OCI-LY3 (cell line): ENCODE data around the gene PODXL.

Experiments used
- H2AFZ ChIP-seq: fragments of 200-600, 300-600 bp; shearing (Covaris generic); 2 replicates; pipeline ENCODE4 v1.6.0; 2014; ENCODE audit warnings: antibody characterized with exemption, low read depth, low read length
- H3K27ac ChIP-seq: fragments of 200-600, 300-600 bp; sonication (generic); 2 replicates; pipeline ENCODE4 v1.5.1; 2014; ENCODE audit warnings: mild to moderate bottlenecking, low read length, moderate library complexity, mixed read lengths
- H3K27me3 ChIP-seq: fragments of 200-600, 300-600 bp; sonication (generic); 2 replicates; pipeline ENCODE4 v1.6.1; 2014; ENCODE audit warnings: low read depth, low read length, mixed read lengths
- H3K36me3 ChIP-seq: fragments of 200-600, 300-600 bp; sonication (generic); replicated peaks from 2 replicates; pipeline ENCODE3; 2014; ENCODE audit warnings: low read depth, low read length, mixed read lengths
- H3K4me1 ChIP-seq: fragments of 300-600, 200-600 bp; sonication (generic); 2 replicates; pipeline ENCODE4 v1.6.1; 2014; ENCODE audit warnings: low read length, mixed read lengths
- H3K4me2 ChIP-seq: fragments of 200-600, 300-600 bp; sonication (generic); 2 replicates; pipeline ENCODE4 v1.6.1; 2014; ENCODE audit warnings: low read length, mixed read lengths
- H3K4me3 ChIP-seq: fragments of 300-600, 200-600 bp; sonication (generic); 2 replicates; pipeline ENCODE4 v1.5.1; 2014; ENCODE audit warnings: antibody characterized with exemption, mild to moderate bottlenecking, low read length, moderate library complexity
- H3K79me2 ChIP-seq: fragments of 300-600, 200-600 bp; shearing (Covaris generic); 2 replicates; pipeline ENCODE4 v1.6.1; 2014; ENCODE audit warnings: mild to moderate bottlenecking, low read length, mixed read lengths
- H3K9ac ChIP-seq: fragments of 300-600, 200-600 bp; shearing (Covaris generic); 2 replicates; pipeline ENCODE4 v1.6.0; 2014; ENCODE audit warnings: mild to moderate bottlenecking, low read length, moderate library complexity
- H3K9me3 ChIP-seq: fragments of 200-600, 300-600 bp; shearing (Covaris generic); 2 replicates; pipeline ENCODE4 v1.6.1; 2014; ENCODE audit warnings: low read length, mixed read lengths; ENCODE audit not compliant: insufficient read depth
- H4K20me1 ChIP-seq: fragments of 200-600, 300-600 bp; sonication (generic); 2 replicates; pipeline ENCODE4 v1.6.1; 2016; ENCODE audit warnings: low read length, mixed read lengths; ENCODE audit not compliant: insufficient read depth
- EZH2phosphoT487 ChIP-seq: fragments of 200-600 bp; shearing (Covaris generic); IDR thresholded peaks from 2 replicates; pipeline ENCODE4 v1.6.1; 2018; ENCODE audit warnings: antibody characterized with exemption, mixed run types, low read depth
- TF ChIP-seq, protein P1 (sequence below): fragments of 200-600, 300-600 bp; sonication (generic); IDR thresholded peaks from 2 replicates; pipeline ENCODE4 v1.5.1; 2014; ENCODE audit warnings: antibody characterized with exemption, low read length, low read depth

The PODXL gene

DNA sequence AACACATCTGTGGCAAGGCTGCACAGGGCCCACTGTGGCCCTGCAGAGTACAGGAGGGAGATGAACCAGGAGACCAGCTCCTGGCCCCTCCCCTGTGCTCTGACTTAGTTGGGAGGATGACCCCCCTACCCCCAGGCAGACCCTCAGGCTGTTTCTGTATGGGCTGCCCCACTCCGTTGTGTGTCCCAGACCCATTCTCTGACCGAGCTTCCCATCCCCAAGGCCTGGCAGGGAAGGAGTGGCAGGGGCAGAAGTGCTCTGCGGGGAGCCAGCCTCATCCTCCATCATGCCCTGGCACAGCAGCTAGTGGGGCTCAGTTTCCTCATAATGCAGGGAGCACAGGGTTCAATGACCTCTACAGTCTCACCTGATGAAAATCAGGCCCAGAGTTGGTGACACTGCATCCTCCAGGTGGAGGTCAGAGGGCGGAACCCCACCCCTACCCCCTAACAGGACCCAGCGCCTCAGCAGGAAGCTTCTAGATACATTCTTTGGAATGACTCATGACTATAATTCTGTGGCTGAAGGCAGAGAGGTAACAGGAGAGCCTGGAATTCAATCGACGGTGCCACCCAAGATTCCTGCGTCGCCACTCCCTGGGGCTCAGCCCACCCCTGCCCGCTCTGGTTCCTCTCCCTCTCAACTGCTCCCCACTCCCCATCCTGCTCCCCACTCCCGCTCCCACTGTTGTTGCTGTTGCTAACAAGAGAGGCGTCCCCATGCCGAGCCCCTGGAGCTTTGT lies 18.2 kb downstream of the PODXL start:
- Histone ChIP-seq H4K20me1 (no peaks in the 10 kb centered on the region), H3K4me3 (no peak overlapping the region), H3K9ac (no peak overlapping the region), H3K36me3 (no peaks in the 10 kb centered on the region), H3K79me2 (no peaks in the 10 kb centered on the region), H2AFZ (no peak overlapping the region), H3K9me3 (no peaks in the 10 kb centered on the region), H3K4me2 (no peak overlapping the region), H3K4me1 (no peaks in the 10 kb centered on the region), H3K27me3 (no peaks in the 10 kb centered on the region), H3K27ac (no peak overlapping the region)
- TF ChIP-seq EZH2phosphoT487 = no peak
- TF ChIP-seq, protein P1, sequence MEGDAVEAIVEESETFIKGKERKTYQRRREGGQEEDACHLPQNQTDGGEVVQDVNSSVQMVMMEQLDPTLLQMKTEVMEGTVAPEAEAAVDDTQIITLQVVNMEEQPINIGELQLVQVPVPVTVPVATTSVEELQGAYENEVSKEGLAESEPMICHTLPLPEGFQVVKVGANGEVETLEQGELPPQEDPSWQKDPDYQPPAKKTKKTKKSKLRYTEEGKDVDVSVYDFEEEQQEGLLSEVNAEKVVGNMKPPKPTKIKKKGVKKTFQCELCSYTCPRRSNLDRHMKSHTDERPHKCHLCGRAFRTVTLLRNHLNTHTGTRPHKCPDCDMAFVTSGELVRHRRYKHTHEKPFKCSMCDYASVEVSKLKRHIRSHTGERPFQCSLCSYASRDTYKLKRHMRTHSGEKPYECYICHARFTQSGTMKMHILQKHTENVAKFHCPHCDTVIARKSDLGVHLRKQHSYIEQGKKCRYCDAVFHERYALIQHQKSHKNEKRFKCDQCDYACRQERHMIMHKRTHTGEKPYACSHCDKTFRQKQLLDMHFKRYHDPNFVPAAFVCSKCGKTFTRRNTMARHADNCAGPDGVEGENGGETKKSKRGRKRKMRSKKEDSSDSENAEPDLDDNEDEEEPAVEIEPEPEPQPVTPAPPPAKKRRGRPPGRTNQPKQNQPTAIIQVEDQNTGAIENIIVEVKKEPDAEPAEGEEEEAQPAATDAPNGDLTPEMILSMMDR = no peak

DNA sequence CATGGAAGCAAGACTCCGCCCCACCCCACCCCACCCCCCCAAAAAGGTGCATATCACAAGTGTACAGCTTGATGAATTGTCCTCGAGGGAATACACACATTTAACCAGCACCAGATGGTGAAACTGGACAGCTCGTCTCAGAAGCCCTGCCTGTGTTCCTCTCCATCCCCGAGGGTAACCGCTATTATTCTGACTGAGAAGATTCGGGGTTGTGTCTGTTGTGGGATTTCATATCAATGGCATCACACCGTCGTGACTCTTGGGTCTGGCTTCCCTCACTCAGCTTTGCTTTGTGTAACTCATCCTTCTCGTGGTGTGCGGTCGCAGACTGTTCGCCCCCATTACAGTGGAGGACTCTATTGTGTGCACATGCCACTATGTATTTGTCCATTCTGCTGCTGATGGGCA lies 18.9 kb downstream of the PODXL start:
- Histone ChIP-seq H3K27me3 (no peaks in the 10 kb centered on the region), H3K9ac (no peak overlapping the region), H3K4me2 (no peak overlapping the region), H3K4me3 (no peak overlapping the region), H3K4me1 (no peaks in the 10 kb centered on the region), H3K79me2 (no peaks in the 10 kb centered on the region), H2AFZ (no peak overlapping the region), H4K20me1 (no peaks in the 10 kb centered on the region), H3K27ac (no peak overlapping the region), H3K9me3 (no peaks in the 10 kb centered on the region), H3K36me3 (no peaks in the 10 kb centered on the region)
- no peak for TF ChIP-seq EZH2phosphoT487
- TF ChIP-seq, protein P1 = no peak

DNA sequence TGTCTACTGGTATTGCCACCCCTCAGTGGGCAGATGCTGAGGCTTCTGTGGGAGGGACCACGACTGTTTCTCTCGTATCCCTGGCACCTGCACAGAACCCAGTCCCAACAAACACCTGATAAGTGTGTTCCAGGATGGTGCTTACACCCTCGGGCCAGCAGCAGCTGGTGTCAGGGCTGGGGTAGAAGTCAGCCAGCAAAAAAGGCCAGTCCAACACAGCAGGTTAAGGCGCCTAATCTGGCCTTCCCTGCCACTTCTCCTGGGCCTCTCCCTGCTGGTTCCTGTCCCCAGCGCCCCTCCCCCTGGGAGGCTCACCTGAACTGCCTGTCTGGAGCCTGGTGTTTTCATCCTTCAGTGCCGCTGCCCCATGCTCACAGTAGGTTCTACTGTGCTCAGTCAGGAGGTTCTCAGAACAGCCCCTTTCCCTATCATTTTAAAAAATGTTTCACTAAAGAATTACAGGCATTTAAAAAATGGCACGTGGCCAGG lies 20.0 kb downstream of the PODXL start:
- Histone ChIP-seq H3K27me3 (no peaks in the 10 kb centered on the region), H3K4me1 (no peaks in the 10 kb centered on the region), H3K27ac (no peak overlapping the region), H4K20me1 (no peaks in the 10 kb centered on the region), H3K9ac (no peak overlapping the region), H3K79me2 (no peaks in the 10 kb centered on the region), H2AFZ (no peak overlapping the region), H3K9me3 (no peaks in the 10 kb centered on the region), H3K4me2 (no peak overlapping the region), H3K4me3 (no peak overlapping the region), H3K36me3 (no peaks in the 10 kb centered on the region)
- no peak for TF ChIP-seq EZH2phosphoT487
- TF ChIP-seq, protein P1 = no peak

DNA sequence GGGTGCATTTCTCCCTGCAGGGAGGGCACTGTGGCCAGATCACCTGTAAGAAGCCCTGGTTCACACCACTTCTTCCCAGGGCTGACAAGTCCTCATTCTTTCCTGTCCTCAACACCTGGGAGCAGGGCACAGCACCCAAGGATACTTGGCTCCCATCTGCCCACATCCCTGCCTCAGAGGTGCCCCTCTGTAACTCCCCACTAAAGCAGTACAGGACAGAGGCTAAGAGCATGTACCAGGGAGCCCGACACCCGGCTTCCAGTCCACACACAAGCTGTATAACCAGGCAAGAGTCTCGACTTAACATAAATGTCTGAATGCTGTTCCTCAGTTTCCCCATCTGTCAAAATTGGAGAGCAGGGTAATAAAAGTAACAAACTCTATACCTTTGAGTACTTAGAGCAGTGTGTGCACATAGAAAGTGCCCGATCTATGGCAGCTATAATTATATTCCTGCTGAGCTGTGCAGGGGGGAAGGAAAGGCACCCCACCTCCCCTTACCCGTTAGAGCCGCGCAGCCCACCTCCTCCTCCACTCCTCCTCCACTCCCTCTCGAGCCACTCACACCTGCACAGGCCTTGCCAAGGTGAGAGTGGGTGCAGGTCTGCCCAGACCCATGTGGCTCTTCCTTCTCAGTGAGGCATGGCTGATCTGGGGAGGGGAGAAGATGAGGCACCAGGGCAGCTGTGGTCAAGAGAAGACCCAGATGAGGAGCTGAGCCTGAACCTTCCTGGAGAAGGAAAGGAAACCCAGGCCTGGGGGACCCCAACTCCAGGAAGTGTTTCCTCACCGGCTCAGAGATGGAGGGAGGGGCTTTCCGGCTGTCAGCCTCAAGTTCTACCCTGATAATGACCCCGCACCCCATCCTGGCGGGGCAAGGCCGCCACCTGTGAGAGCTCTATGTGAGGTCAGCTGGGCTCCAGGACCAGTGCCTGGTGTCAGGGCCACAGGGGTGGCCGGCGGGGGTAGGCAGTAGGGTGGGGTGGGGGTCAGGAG lies 22.6 kb downstream of the PODXL start:
- Histone ChIP-seq H4K20me1 (no peaks in the 10 kb centered on the region), H3K4me1 (no peaks in the 10 kb centered on the region), H3K36me3 (no peaks in the 10 kb centered on the region), H3K9me3 (no peaks in the 10 kb centered on the region), H3K4me3 (no peak overlapping the region), H3K79me2 (no peaks in the 10 kb centered on the region), H3K27me3 (no peaks in the 10 kb centered on the region), H3K4me2 (no peak overlapping the region), H3K27ac (no peak overlapping the region), H3K9ac (no peak overlapping the region), H2AFZ (no peak overlapping the region)
- TF ChIP-seq, protein P1 = no peak
- TF ChIP-seq EZH2phosphoT487 = no peak
